MG63 (cell line): ENCODE measurements around the gene CLEC4E. TPM values are rescaled to one million over a fixed set of nuclear protein-coding genes. Genes with fewer than 3 reads are reported as not detected.
"Not testable (repeated sequence)": the region's sequence is repeated elsewhere in the genome, so short reads cannot be mapped to it uniquely, and the experiment has no call there.

ENCODE experiments used
- DNase-seq: peaks from one replicate; pipeline ENCODE4 v3.0.0-alpha.2; 2020
- H3K27me3 ChIP-seq: fragments of 250-450 bp; sonication (Bioruptor Pico); 2 replicates; pipeline ENCODE4 v1.5.1; 2020; ENCODE audit warnings: mild to moderate bottlenecking, moderate library complexity
- H3K36me3 ChIP-seq: fragments of 250-450 bp; sonication (Bioruptor Pico); 2 replicates; pipeline ENCODE4 v1.5.1; 2020; ENCODE audit warnings: mild to moderate bottlenecking, moderate library complexity
- H3K4me3 ChIP-seq: fragments of 250-450 bp; sonication (Bioruptor Pico); 2 replicates; pipeline ENCODE4 v1.5.1; 2020; ENCODE audit warnings: mild to moderate bottlenecking, moderate library complexity
- H3K9me3 ChIP-seq: fragments of 250-450 bp; sonication (Bioruptor Pico); 2 replicates; pipeline ENCODE4 v1.5.1; 2020; ENCODE audit warnings: mild to moderate bottlenecking, moderate library complexity
- total RNA-seq: library from RNA; depleted of rRNA; stranded (reverse); fragments of >200 nt; shearing (Covaris generic); gene quantifications from 2 replicates; pipeline ENCODE4 v1.2.3, GENCODE V29; 2014; ENCODE audit warnings: low replicate concordance; rRNA removed

CLEC4E gene
- total RNA-seq, 1 experiment from 2014 or later, result not detected

DNA sequence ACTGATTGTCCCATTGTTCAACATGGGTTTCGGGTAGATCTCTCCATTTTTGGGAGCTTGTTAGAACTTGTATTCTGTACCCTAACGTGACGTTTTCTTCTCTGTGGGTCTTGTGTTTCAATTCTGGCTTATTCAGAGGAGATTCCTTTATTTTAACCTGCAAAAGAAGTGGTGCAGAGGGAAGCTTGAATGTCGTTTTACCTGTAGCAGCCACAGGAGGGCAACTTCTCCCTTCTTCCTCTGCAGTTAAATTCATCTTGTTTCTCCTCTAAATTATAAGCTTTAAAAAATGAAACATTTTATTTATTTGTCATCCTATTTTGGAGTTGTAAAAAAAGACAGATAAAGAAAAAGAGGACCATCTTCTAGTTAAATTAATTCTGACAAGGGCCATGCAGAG is 41.1 kb downstream of the CLEC4E start:
- Histone ChIP-seq H3K9me3 (no peaks in the 10 kb centered on the region), H3K36me3 (no peaks in the 10 kb centered on the region), H3K4me3 (no peak overlapping the region), H3K27me3 (peaks cover 14% of the 10 kb centered on the region)
- DNase-seq, result no peak

DNA sequence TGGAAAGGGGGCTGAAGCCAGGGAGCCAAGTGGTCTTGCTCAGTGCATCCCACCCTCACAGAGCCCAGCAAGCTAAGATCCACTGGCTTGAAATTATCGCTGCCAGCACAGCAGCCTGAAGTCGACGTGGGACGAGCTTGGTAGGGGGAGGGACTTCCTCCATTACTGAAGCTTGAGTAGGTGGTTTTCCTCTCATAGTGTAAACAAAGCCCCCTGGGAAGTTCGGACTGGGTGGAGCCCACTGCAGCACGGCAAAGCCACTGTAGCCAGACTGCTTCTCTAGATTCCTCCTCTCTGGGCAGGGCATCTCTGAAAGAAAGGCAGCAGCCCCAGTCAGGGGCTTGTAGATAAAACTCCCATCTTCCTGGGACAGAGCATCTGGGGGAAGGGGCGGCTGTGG is 44.6 kb downstream of the CLEC4E start:
- not testable (repeated sequence) for H3K4me3 ChIP-seq, DNase-seq, H3K36me3 ChIP-seq, H3K9me3 ChIP-seq
- peaks cover 18% of the 10 kb centered on the region for H3K27me3 ChIP-seq

DNA sequence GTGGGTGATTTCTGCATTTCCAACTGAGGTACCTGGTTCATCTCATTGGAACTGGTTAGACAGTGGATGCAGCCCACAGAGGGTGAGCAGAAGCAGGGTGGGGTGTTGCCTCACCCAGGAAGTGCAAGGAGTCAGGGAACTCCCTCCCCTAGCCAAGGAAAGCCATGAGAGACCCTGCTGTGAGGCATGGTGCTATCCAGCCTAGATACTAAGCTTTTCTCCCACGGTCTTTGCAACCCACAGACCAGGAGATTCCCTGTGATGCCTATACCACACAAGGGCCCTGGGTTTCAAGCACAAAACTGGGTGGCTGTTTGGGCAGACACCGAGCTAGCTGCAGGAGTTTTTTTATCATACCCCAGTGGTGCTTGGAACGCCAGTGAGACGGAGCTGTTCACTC is 45.0 kb downstream of the CLEC4E start:
- H3K36me3 ChIP-seq, H3K9me3 ChIP-seq, H3K4me3 ChIP-seq, DNase-seq: not testable (repeated sequence)
- peaks cover 18% of the 10 kb centered on the region for H3K27me3 ChIP-seq

DNA sequence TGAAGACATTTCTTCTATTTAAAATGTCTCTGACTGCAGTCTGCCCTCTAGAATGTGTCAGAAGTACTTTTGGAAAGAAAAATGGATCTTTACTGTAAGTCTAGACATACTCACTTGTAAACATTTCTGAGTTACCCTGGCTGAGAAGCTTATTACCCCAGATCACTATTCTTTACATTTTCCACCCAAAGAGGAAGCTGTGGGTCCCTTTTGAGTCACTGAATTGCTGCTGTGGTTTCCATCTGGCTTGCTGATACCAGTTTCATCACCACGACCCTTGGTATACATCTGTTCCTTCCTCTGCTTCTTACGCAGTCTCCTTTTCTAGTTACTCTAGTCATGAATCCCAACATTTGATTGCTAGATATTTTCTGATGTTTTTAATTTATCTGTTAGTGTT is 47.6 kb downstream of the CLEC4E start:
- no peak for DNase-seq
- Histone ChIP-seq H3K36me3 (no peaks in the 10 kb centered on the region), H3K9me3 (no peaks in the 10 kb centered on the region), H3K4me3 (no peak overlapping the region), H3K27me3 (peaks cover 17% of the 10 kb centered on the region; the same call in 1 of the 2 replicates)

DNA sequence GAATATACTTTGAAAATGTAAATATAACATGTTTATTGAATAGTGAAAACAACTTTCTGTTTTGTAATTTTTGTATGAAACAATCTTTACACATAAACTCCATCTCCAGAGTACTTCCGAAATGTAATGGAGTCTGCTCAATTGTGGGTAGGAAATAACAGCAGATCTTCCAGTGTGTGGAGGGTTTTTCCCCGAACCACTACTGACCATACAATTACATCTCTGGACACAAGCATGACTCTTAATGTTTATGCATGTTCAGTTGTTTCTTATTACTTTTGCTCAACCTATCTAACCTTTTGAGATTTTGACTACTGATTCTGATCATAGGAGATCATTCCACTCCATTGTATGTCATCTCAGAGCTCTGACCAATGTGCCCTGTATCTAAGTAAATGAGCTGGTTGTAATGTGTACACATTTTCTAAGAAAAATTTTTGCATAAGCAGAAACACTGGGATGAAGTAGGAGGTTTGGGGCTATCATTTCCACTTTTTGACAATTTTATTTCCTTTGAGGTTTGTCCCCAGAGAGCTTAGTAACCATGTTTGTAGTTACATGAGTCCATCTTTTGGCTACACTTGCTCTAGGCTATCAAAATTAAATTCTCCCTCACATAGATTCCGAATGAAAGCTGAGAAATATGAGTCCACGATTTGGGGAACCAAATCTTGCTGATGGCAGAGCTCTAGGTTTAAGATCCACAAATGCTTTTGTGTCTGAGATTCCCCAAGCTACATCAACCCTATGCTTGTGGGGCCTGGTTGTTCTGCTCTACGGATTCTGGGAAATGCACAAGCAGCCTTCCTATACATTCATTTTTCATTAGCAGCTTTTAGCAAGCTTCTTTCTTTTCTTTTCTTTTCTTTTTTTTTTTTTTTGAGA is 48.8 kb downstream of the CLEC4E start:
- Histone ChIP-seq H3K4me3 (no peak overlapping the region), H3K27me3 (peaks cover 11% of the 10 kb centered on the region; the same call in 1 of the 2 replicates), H3K9me3 (no peaks in the 10 kb centered on the region), H3K36me3 (no peaks in the 10 kb centered on the region)
- DNase-seq, result no peak

Other genes with a start within 250 kb of the CLEC4E start
- gene CLEC6A, start 84.9 kb downstream of the CLEC4E start, total RNA-seq, result not detected in 2 replicates
- gene CLEC4D, start 27.4 kb downstream of the CLEC4E start, total RNA-seq, result not detected in 2 replicates
- gene AICDA, start 72.0 kb upstream of the CLEC4E start, total RNA-seq, result not detected in 2 replicates
- 39.0 and 54.5 TPM in 2 replicates for gene MFAP5, start 121.9 kb upstream of the CLEC4E start, total RNA-seq
- 7.0 and 10.0 TPM in 2 replicates for gene RIMKLB, start 157.1 kb upstream of the CLEC4E start, total RNA-seq